ENCODE data around the gene APP.

The APP gene

GRCh38 chr21:25837533-25838265 is 332.9 kb downstream of the APP start:
- Mint-ChIP-seq H3K27me3 (peaks cover 6% of the 10 kb centered on the region), H3K4me1 (ENCODE audit: low read depth) (no peaks in the 10 kb centered on the region), H3K36me3 (peaks cover 4% of the 10 kb centered on the region), H3K4me3 (no peak overlapping the region), H3K9me3 (ENCODE audit: low read depth) (peaks cover 9% of the 10 kb centered on the region), H3K27ac (no peak overlapping the region)

- H3K27me3 Mint-ChIP-seq, result peaks cover 6% of the 10 kb centered on the region
- no peak overlapping the region for H3K27ac Mint-ChIP-seq
- H3K4me3 Mint-ChIP-seq, result no peak overlapping the region
- no peaks in the 10 kb centered on the region for H3K4me1 Mint-ChIP-seq (ENCODE audit: low read depth)
- peaks cover 4% of the 10 kb centered on the region for H3K36me3 Mint-ChIP-seq
- H3K9me3 Mint-ChIP-seq (ENCODE audit: low read depth), result peaks cover 9% of the 10 kb centered on the region
These were observed 334.2 kb downstream of the APP start for GRCh38 chr21:25836396-25836795.

- Mint-ChIP-seq H3K27me3 (no peaks in the 10 kb centered on the region), H3K4me1 (ENCODE audit: low read depth) (no peaks in the 10 kb centered on the region), H3K27ac (no peak overlapping the region), H3K36me3 (no peaks in the 10 kb centered on the region), H3K4me3 (no peak overlapping the region), H3K9me3 (ENCODE audit: low read depth) (peaks cover 4% of the 10 kb centered on the region)
These were observed 336.2 kb downstream of the APP start for GRCh38 chr21:25834381-25834780.

GRCh38 chr21:25831300-25831960 is 339.1 kb downstream of the APP start:
- Mint-ChIP-seq H3K36me3 (no peaks in the 10 kb centered on the region), H3K4me3 (no peak overlapping the region), H3K27ac (no peak overlapping the region), H3K9me3 (ENCODE audit: low read depth) (peaks cover 4% of the 10 kb centered on the region), H3K27me3 (no peaks in the 10 kb centered on the region), H3K4me1 (ENCODE audit: low read depth) (no peaks in the 10 kb centered on the region)
